Activated CD8-positive, alpha-beta memory T cell treated with anti-CD3 and anti-CD28 coated beads, Interleukin-2, amount 10 ng/mL, durations not matched to agents 7 days and 5 days (primary cell): Measurements from ENCODE around the gene ERN1. TPM values are rescaled to one million over a fixed set of nuclear protein-coding genes. Genes with fewer than 3 reads are reported as not detected.

Source experiments
- ATAC-seq: fragments of 150-1000 bp; cut with Tn5 transposase; one replicate; pipeline ENCODE4 v1.10.0; 2021; ENCODE audit warnings: moderate library complexity
- CTCF ChIA-PET: fragments of 350-600 bp; sonication (Branson Sonifier 250); formaldehyde crosslinking; loops from one replicate; lab custom pipeline; 2021; ENCODE audit warnings: antibody characterized with exemption; lab: Charles Lee
- DNase-seq: peaks from one replicate; pipeline ENCODE4 v3.0.0-alpha.2; 2020
- H3K27ac Mint-ChIP-seq: one replicate; pipeline ENCODE4 v1.8.0; 2021; ENCODE audit warnings: mild to moderate bottlenecking, mixed read lengths
- H3K27me3 Mint-ChIP-seq: one replicate; pipeline ENCODE4 v1.8.0; 2021; ENCODE audit warnings: mixed read lengths
- H3K36me3 Mint-ChIP-seq: one replicate; pipeline ENCODE4 v1.8.0; 2021; ENCODE audit warnings: mild to moderate bottlenecking, mixed read lengths
- H3K4me1 Mint-ChIP-seq: one replicate; pipeline ENCODE4 v1.8.0; 2021; ENCODE audit warnings: mixed read lengths
- H3K4me3 Mint-ChIP-seq: one replicate; pipeline ENCODE4 v1.8.0; 2021; ENCODE audit warnings: mild to moderate bottlenecking, moderate library complexity, mixed read lengths
- H3K9me3 Mint-ChIP-seq: one replicate; pipeline ENCODE4 v1.8.0; 2022; ENCODE audit warnings: low read depth, mixed read lengths
- total RNA-seq, 2 experiments: library from RNA; stranded (reverse); gene quantifications; one replicate each; pipeline ENCODE4 v1.2.3, GENCODE V29; 2021

Gene ERN1
- total RNA-seq, 2 experiments from 2014 or later = 21.7 to 22.9 TPM

- peak; percentile 99 for DNase-seq
- CTCF ChIA-PET = interaction anchor here (0.6 to 5.8 kb wide), 23 partner anchors 12 to 345 kb away, joined by 3 to 56 read pairs (median 4); partner anchors contain the start of genes ERN1, GH1 and TEX2
- H3K4me3 Mint-ChIP-seq = no peak overlapping the region
Observed at GRCh38 chr17:64145751-64146417, 15.9 kb upstream of the ERN1 start.

GRCh38 chr17:64145375-64145750 lies 15.4 kb upstream of the ERN1 start:
- ATAC-seq = peak; percentile 11
- peaks cover 25% of the 10 kb centered on the region for H3K36me3 Mint-ChIP-seq
- no peaks in the 10 kb centered on the region for H3K9me3 Mint-ChIP-seq
- DNase-seq = no peak
- H3K4me1 Mint-ChIP-seq = peaks cover 25% of the 10 kb centered on the region
- no peak overlapping the region for H3K27ac Mint-ChIP-seq
- H3K4me3 Mint-ChIP-seq = no peak overlapping the region
- no peaks in the 10 kb centered on the region for H3K27me3 Mint-ChIP-seq
- CTCF ChIA-PET = interaction anchor here (0.6 to 5.8 kb wide), 21 partner anchors 12 to 346 kb away, joined by 3 to 56 read pairs (median 4); partner anchors contain the start of genes ERN1, GH1 and TEX2

More at GRCh38 chr17:64145751-64146417, 15.9 kb upstream of the ERN1 start:
- H3K27me3 Mint-ChIP-seq = no peaks in the 10 kb centered on the region
- H3K9me3 Mint-ChIP-seq = no peaks in the 10 kb centered on the region
- ATAC-seq = peak; percentile 95
- peaks cover 25% of the 10 kb centered on the region for H3K36me3 Mint-ChIP-seq
- H3K4me1 Mint-ChIP-seq = peaks cover 25% of the 10 kb centered on the region
- H3K27ac Mint-ChIP-seq = no peak overlapping the region

- H3K36me3 Mint-ChIP-seq = no peaks in the 10 kb centered on the region
- DNase-seq (no peak), ATAC-seq (no peak)
- H3K27me3 Mint-ChIP-seq = peaks cover 5% of the 10 kb centered on the region
- H3K9me3 Mint-ChIP-seq = no peaks in the 10 kb centered on the region
- no peak overlapping the region for H3K27ac Mint-ChIP-seq
- no peak overlapping the region for H3K4me3 Mint-ChIP-seq
- H3K4me1 Mint-ChIP-seq = peaks cover 2% of the 10 kb centered on the region
- CTCF ChIA-PET = interaction anchor here (1.2 to 3.9 kb wide), 2 partner anchors 112 to 220 kb away, joined by 3 to 23 read pairs; no protein-coding TSS in a partner anchor
Observed at GRCh38 chr17:64139542-64139941, 9.6 kb upstream of the ERN1 start.

- H3K9me3 Mint-ChIP-seq = no peaks in the 10 kb centered on the region
- H3K4me3 Mint-ChIP-seq = no peak overlapping the region
- peaks cover 5% of the 10 kb centered on the region for H3K27me3 Mint-ChIP-seq
- H3K27ac Mint-ChIP-seq = no peak overlapping the region
- H3K36me3 Mint-ChIP-seq = no peaks in the 10 kb centered on the region
- H3K4me1 Mint-ChIP-seq = no peaks in the 10 kb centered on the region
- CTCF ChIA-PET = interaction anchor here (1.2 to 3.9 kb wide), 3 partner anchors 75 to 219 kb away, joined by 3 to 23 read pairs (median 5); no protein-coding TSS in a partner anchor
- no peak for ATAC-seq
- DNase-seq = no peak
Observed at GRCh38 chr17:64138441-64138840, 8.5 kb upstream of the ERN1 start.

GRCh38 chr17:64135000-64135399 lies 5.1 kb upstream of the ERN1 start:
- peaks cover 5% of the 10 kb centered on the region for H3K27me3 Mint-ChIP-seq
- H3K4me1 Mint-ChIP-seq = peaks cover 15% of the 10 kb centered on the region
- H3K27ac Mint-ChIP-seq = no peak overlapping the region
- DNase-seq (no peak), ATAC-seq (no peak)
- no peaks in the 10 kb centered on the region for H3K36me3 Mint-ChIP-seq
- no peaks in the 10 kb centered on the region for H3K9me3 Mint-ChIP-seq
- H3K4me3 Mint-ChIP-seq = no peak overlapping the region
- CTCF ChIA-PET = interaction anchor here (1.3 to 15.3 kb wide), 7 partner anchors 9 to 223 kb away, joined by 5 to 488 read pairs (median 49); partner anchors contain the start of gene CSHL1

GRCh38 chr17:64134216-64134970 lies 4.4 kb upstream of the ERN1 start:
- Mint-ChIP-seq H3K9me3 (no peaks in the 10 kb centered on the region), H3K27me3 (peaks cover 5% of the 10 kb centered on the region), H3K36me3 (no peaks in the 10 kb centered on the region), H3K27ac (no peak overlapping the region), H3K4me1 (peaks cover 15% of the 10 kb centered on the region), H3K4me3 (no peak overlapping the region)
- DNase-seq = no peak
- ATAC-seq = no peak
- CTCF ChIA-PET = interaction anchor here (0.5 to 15.3 kb wide), 65 partner anchors 10 to 419 kb away, joined by 3 to 488 read pairs (median 5); partner anchors contain the start of genes CSHL1, GH1, ICAM2 and PRR29

- no peak overlapping the region for H3K27ac Mint-ChIP-seq
- no peaks in the 10 kb centered on the region for H3K9me3 Mint-ChIP-seq
- H3K4me3 Mint-ChIP-seq = no peak overlapping the region
- H3K4me1 Mint-ChIP-seq = peaks cover 20% of the 10 kb centered on the region
- H3K36me3 Mint-ChIP-seq = peaks cover 3% of the 10 kb centered on the region
- CTCF ChIA-PET = interaction anchor here (0.5 to 15.3 kb wide), 65 partner anchors 9 to 420 kb away, joined by 3 to 488 read pairs (median 5); partner anchors contain the start of genes CSHL1, GH1, ICAM2 and PRR29
- ATAC-seq = no peak
- no peak for DNase-seq
- peaks cover 5% of the 10 kb centered on the region for H3K27me3 Mint-ChIP-seq
Observed at GRCh38 chr17:64133546-64134215, 3.7 kb upstream of the ERN1 start.

- Mint-ChIP-seq H3K27ac (no peak overlapping the region), H3K36me3 (peaks cover 3% of the 10 kb centered on the region), H3K4me3 (no peak overlapping the region), H3K4me1 (peaks cover 30% of the 10 kb centered on the region), H3K9me3 (no peaks in the 10 kb centered on the region), H3K27me3 (no peaks in the 10 kb centered on the region)
- CTCF ChIA-PET = interaction anchor here (1.0 to 15.3 kb wide), 19 partner anchors 13 to 219 kb away, joined by 3 to 488 read pairs (median 10); partner anchors contain the start of genes CSHL1, GH1, ICAM2 and PRR29
- ATAC-seq (no peak), DNase-seq (no peak)
Observed at GRCh38 chr17:64131606-64132270, 1.8 kb upstream of the ERN1 start.

- no peaks in the 10 kb centered on the region for H3K9me3 Mint-ChIP-seq
- H3K4me1 Mint-ChIP-seq = peaks cover 40% of the 10 kb centered on the region
- peak overlapping the region; percentile 89 for H3K27ac Mint-ChIP-seq
- H3K4me3 Mint-ChIP-seq = peak overlapping the region; percentile 69
- CTCF ChIA-PET = interaction anchor here (0.7 to 15.3 kb wide), 17 partner anchors 14 to 218 kb away, joined by 3 to 488 read pairs (median 8); partner anchors contain the start of genes CSHL1, GH1 and ICAM2
- DNase-seq (peak; percentile 68), ATAC-seq (peak; percentile 43)
- peaks cover 3% of the 10 kb centered on the region for H3K36me3 Mint-ChIP-seq
- H3K27me3 Mint-ChIP-seq = no peaks in the 10 kb centered on the region
Observed at GRCh38 chr17:64130559-64131001, 636 bp upstream of the ERN1 start.

- Mint-ChIP-seq H3K36me3 (peaks cover 6% of the 10 kb centered on the region), H3K4me1 (peaks cover 41% of the 10 kb centered on the region), H3K27me3 (no peaks in the 10 kb centered on the region), H3K4me3 (peak overlapping the region; percentile 82), H3K27ac (peak overlapping the region; percentile 75), H3K9me3 (no peaks in the 10 kb centered on the region)
- CTCF ChIA-PET = interaction anchor here (0.6 to 15.3 kb wide), 13 partner anchors 13 to 290 kb away, joined by 3 to 488 read pairs (median 8); partner anchors contain the start of genes CSHL1 and GH1
- DNase-seq (peak; percentile 44), ATAC-seq (no peak)
Observed at GRCh38 chr17:64129515-64129764, 504 bp downstream of the ERN1 start.

GRCh38 chr17:64128787-64129514 lies 993 bp downstream of the ERN1 start:
- CTCF ChIA-PET = interaction anchor here (0.6 to 15.3 kb wide), 13 partner anchors 50 to 290 kb away, joined by 3 to 488 read pairs (median 8); partner anchors contain the start of genes CSHL1 and GH1
- Mint-ChIP-seq H3K4me1 (peaks cover 43% of the 10 kb centered on the region), H3K36me3 (peaks cover 10% of the 10 kb centered on the region), H3K9me3 (no peaks in the 10 kb centered on the region), H3K4me3 (peak overlapping the region; percentile 82), H3K27ac (peak overlapping the region; percentile 75), H3K27me3 (no peaks in the 10 kb centered on the region)
- DNase-seq = no peak
- no peak for ATAC-seq

- ATAC-seq = no peak
Observed at GRCh38 chr17:64126918-64127317, 3.0 kb downstream of the ERN1 start.

More at GRCh38 chr17:64126918-64127317, 3.0 kb downstream of the ERN1 start:
- H3K4me3 Mint-ChIP-seq = peak overlapping the region; percentile 19
- H3K27ac Mint-ChIP-seq = no peak overlapping the region
- H3K36me3 Mint-ChIP-seq = peaks cover 16% of the 10 kb centered on the region
- H3K4me1 Mint-ChIP-seq = peaks cover 60% of the 10 kb centered on the region
- DNase-seq = no peak
- H3K27me3 Mint-ChIP-seq = no peaks in the 10 kb centered on the region
- H3K9me3 Mint-ChIP-seq = no peaks in the 10 kb centered on the region
- CTCF ChIA-PET = interaction anchor here (1.1 to 15.3 kb wide), 2 partner anchors 63 to 99 kb away, joined by 3 to 488 read pairs; no protein-coding TSS in a partner anchor
